ENCODE data around the gene CGB8. TPM values are rescaled to one million over a fixed set of nuclear protein-coding genes. Genes with fewer than 3 reads are reported as not detected.
"Not testable (repeated sequence)": the region's sequence is repeated elsewhere in the genome, so short reads cannot be mapped to it uniquely, and the experiment has no call there.

CGB8 gene
- total and polyA plus RNA-seq, 2 donors (not counting 1 experiment from before 2014, with no cell fraction given): not detected

- no peaks in the 10 kb centered on the region for H3K79me2 ChIP-seq (ENCODE audit: control insufficient read depth, insufficient read depth, low read length)
- peaks cover 3% of the 10 kb centered on the region for H3K27me3 ChIP-seq (ENCODE audit: control insufficient read depth, insufficient read depth, low read length)
- peak in 1 of 2 donors; percentile 38 for DNase-seq (ENCODE audit: low read depth in 2 of 2)
- H3K4me2 ChIP-seq (ENCODE audit: extremely low read depth, insufficient read depth, low read length): no peak overlapping the region
- H3K4me1 ChIP-seq (ENCODE audit: control insufficient read depth, extremely low read depth, insufficient read depth, low read length): peaks cover 2% of the 10 kb centered on the region
- peaks cover 2% of the 10 kb centered on the region for H3K36me3 ChIP-seq (ENCODE audit: control insufficient read depth, insufficient read depth, low read length)
- H3K27ac ChIP-seq (ENCODE audit: insufficient read depth, low read length): no peak overlapping the region
- no peak overlapping the region for H3K9ac ChIP-seq (ENCODE audit: insufficient read depth, low read length)
- no peak overlapping the region for H3K4me3 ChIP-seq (replicated peaks in 1 of 4; ENCODE audit: control extremely low read depth in 1 of 4, insufficient read depth in 1 of 4, low read depth in 3 of 4, low read length in 4 of 4)
- no peak overlapping the region for H2AFZ ChIP-seq (ENCODE audit: low read length)
- TF ChIP-seq EZH2 (IDR thresholded peaks at IDR 0.05; ENCODE audit: low read length, missing control alignments): no peak
- TF ChIP-seq, protein P1, sequence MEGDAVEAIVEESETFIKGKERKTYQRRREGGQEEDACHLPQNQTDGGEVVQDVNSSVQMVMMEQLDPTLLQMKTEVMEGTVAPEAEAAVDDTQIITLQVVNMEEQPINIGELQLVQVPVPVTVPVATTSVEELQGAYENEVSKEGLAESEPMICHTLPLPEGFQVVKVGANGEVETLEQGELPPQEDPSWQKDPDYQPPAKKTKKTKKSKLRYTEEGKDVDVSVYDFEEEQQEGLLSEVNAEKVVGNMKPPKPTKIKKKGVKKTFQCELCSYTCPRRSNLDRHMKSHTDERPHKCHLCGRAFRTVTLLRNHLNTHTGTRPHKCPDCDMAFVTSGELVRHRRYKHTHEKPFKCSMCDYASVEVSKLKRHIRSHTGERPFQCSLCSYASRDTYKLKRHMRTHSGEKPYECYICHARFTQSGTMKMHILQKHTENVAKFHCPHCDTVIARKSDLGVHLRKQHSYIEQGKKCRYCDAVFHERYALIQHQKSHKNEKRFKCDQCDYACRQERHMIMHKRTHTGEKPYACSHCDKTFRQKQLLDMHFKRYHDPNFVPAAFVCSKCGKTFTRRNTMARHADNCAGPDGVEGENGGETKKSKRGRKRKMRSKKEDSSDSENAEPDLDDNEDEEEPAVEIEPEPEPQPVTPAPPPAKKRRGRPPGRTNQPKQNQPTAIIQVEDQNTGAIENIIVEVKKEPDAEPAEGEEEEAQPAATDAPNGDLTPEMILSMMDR (conservative IDR thresholded peaks at IDR 0.05 in 1 of 2, IDR thresholded peaks at IDR 0.05 in 1 of 2; ENCODE audit: low read depth in 1 of 2, low read length in 2 of 2): no peak
- H4K20me1 ChIP-seq (ENCODE audit: control insufficient read depth, extremely low read depth, insufficient read depth, low read length): no peaks in the 10 kb centered on the region
- H3K9me3 ChIP-seq (ENCODE audit: control insufficient read depth, insufficient read depth, low read depth, low read length): no peaks in the 10 kb centered on the region
Measured at GRCh38 chr19:49020931-49021895, 27.7 kb downstream of the CGB8 start.

GRCh38 chr19:49020342-49020741 is 28.6 kb downstream of the CGB8 start:
- H3K4me3 ChIP-seq (replicated peaks in 1 of 4; ENCODE audit: control extremely low read depth in 1 of 4, insufficient read depth in 1 of 4, low read depth in 3 of 4, low read length in 4 of 4): no peak overlapping the region
- no peak for TF ChIP-seq EZH2 (IDR thresholded peaks at IDR 0.05; ENCODE audit: low read length, missing control alignments)
- TF ChIP-seq, protein P1 (conservative IDR thresholded peaks at IDR 0.05 in 1 of 2, IDR thresholded peaks at IDR 0.05 in 1 of 2; ENCODE audit: low read depth in 1 of 2, low read length in 2 of 2): no peak
- no peak overlapping the region for H3K9ac ChIP-seq (ENCODE audit: insufficient read depth, low read length)
- no peak overlapping the region for H2AFZ ChIP-seq (ENCODE audit: low read length)
- no peaks in the 10 kb centered on the region for H4K20me1 ChIP-seq (ENCODE audit: control insufficient read depth, extremely low read depth, insufficient read depth, low read length)
- peaks cover 3% of the 10 kb centered on the region for H3K27me3 ChIP-seq (ENCODE audit: control insufficient read depth, insufficient read depth, low read length)
- DNase-seq (ENCODE audit: low read depth in 2 of 2): no peak
- no peaks in the 10 kb centered on the region for H3K9me3 ChIP-seq (ENCODE audit: control insufficient read depth, insufficient read depth, low read depth, low read length)
- H3K27ac ChIP-seq (ENCODE audit: insufficient read depth, low read length): no peak overlapping the region
- H3K4me2 ChIP-seq (ENCODE audit: extremely low read depth, insufficient read depth, low read length): no peak overlapping the region
- peaks cover 9% of the 10 kb centered on the region for H3K36me3 ChIP-seq (ENCODE audit: control insufficient read depth, insufficient read depth, low read length)
- peaks cover 2% of the 10 kb centered on the region for H3K4me1 ChIP-seq (ENCODE audit: control insufficient read depth, extremely low read depth, insufficient read depth, low read length)
- H3K79me2 ChIP-seq (ENCODE audit: control insufficient read depth, insufficient read depth, low read length): no peaks in the 10 kb centered on the region

DNA sequence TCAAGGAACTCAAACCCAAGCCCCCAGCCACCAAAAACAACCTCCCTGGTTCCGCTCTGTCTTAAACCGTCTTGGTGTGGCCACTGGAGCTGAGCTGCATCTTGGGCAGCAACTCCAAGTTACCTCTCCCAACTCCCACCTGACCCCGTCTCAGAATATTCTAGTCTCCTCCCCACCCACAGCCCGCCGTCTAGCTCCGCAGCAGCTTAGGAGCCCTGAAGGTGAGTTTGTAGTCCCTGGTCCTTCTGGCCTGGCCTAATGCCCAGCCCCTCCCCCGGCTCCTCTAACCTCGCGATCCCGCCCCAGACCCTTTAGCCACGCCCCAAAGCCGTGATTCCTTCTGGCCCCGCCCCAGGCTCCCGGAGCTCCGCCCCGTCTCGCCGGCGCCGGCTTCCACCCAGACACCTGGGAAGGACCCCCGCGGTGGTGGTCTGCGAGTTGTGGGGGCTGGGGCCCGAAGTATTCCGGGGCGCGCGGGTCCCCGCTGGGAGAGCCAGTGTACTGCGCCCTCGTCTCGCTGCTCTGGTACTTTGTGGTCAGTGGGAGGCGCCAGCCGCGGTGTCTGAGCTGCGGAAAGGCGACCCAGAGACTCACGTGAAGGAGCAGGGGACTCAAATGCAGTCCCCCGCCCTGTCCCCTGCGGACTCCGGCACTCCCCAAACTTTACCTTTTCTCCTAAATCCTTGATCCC is 29.5 kb downstream of the CGB8 start:
- H2AFZ ChIP-seq (ENCODE audit: low read length): no peak overlapping the region
- no peak overlapping the region for H3K27ac ChIP-seq (ENCODE audit: insufficient read depth, low read length)
- TF ChIP-seq, protein P1 (conservative IDR thresholded peaks at IDR 0.05 in 1 of 2, IDR thresholded peaks at IDR 0.05 in 1 of 2; ENCODE audit: low read depth in 1 of 2, low read length in 2 of 2): peak in 1 of 2 donors; percentile 11
- no peak for TF ChIP-seq EZH2 (IDR thresholded peaks at IDR 0.05; ENCODE audit: low read length, missing control alignments)
- H3K4me2 ChIP-seq (ENCODE audit: extremely low read depth, insufficient read depth, low read length): peak overlapping the region; percentile 51
- peaks cover 2% of the 10 kb centered on the region for H3K4me1 ChIP-seq (ENCODE audit: control insufficient read depth, extremely low read depth, insufficient read depth, low read length)
- H3K9me3 ChIP-seq (ENCODE audit: control insufficient read depth, insufficient read depth, low read depth, low read length): no peaks in the 10 kb centered on the region
- no peaks in the 10 kb centered on the region for H4K20me1 ChIP-seq (ENCODE audit: control insufficient read depth, extremely low read depth, insufficient read depth, low read length)
- no peak overlapping the region for H3K9ac ChIP-seq (ENCODE audit: insufficient read depth, low read length)
- peak in 1 of 2 donors; percentile 28 for DNase-seq (ENCODE audit: low read depth in 2 of 2)
- H3K4me3 ChIP-seq (replicated peaks in 1 of 4; ENCODE audit: control extremely low read depth in 1 of 4, insufficient read depth in 1 of 4, low read depth in 3 of 4, low read length in 4 of 4): peak overlapping the region; percentile 7 to 23 (median 19)
- H3K36me3 ChIP-seq (ENCODE audit: control insufficient read depth, insufficient read depth, low read length): peaks cover 10% of the 10 kb centered on the region
- no peaks in the 10 kb centered on the region for H3K79me2 ChIP-seq (ENCODE audit: control insufficient read depth, insufficient read depth, low read length)
- peaks cover 3% of the 10 kb centered on the region for H3K27me3 ChIP-seq (ENCODE audit: control insufficient read depth, insufficient read depth, low read length)

GRCh38 chr19:49018388-49019241 is 30.3 kb downstream of the CGB8 start:
- H2AFZ ChIP-seq (ENCODE audit: low read length): peak overlapping the region; percentile 53
- not testable (repeated sequence) for H3K27ac ChIP-seq (ENCODE audit: insufficient read depth, low read length); H3K4me1 ChIP-seq (ENCODE audit: control insufficient read depth, extremely low read depth, insufficient read depth, low read length); H3K9me3 ChIP-seq (ENCODE audit: control insufficient read depth, insufficient read depth, low read depth, low read length); H3K9ac ChIP-seq (ENCODE audit: insufficient read depth, low read length); H3K79me2 ChIP-seq (ENCODE audit: control insufficient read depth, insufficient read depth, low read length); H3K27me3 ChIP-seq (ENCODE audit: control insufficient read depth, insufficient read depth, low read length); DNase-seq (ENCODE audit: low read depth in 2 of 2); H4K20me1 ChIP-seq (ENCODE audit: control insufficient read depth, extremely low read depth, insufficient read depth, low read length)
- peaks cover 12% of the 10 kb centered on the region for H3K36me3 ChIP-seq (ENCODE audit: control insufficient read depth, insufficient read depth, low read length)
- peak overlapping the region; percentile 85 for H3K4me2 ChIP-seq (ENCODE audit: extremely low read depth, insufficient read depth, low read length)
- H3K4me3 ChIP-seq (replicated peaks in 1 of 4; ENCODE audit: control extremely low read depth in 1 of 4, insufficient read depth in 1 of 4, low read depth in 3 of 4, low read length in 4 of 4): peak overlapping the region; percentile 31 to 53 (median 45)

Measured in fibroblast of lung (primary cell).